Measurements from ENCODE around the gene MAML3. TPM values are rescaled to one million over a fixed set of nuclear protein-coding genes. Genes with fewer than 3 reads are reported as not detected.

MAML3 gene
- total RNA-seq, 1 donor from 2014 or later = 4.4 TPM

DNA sequence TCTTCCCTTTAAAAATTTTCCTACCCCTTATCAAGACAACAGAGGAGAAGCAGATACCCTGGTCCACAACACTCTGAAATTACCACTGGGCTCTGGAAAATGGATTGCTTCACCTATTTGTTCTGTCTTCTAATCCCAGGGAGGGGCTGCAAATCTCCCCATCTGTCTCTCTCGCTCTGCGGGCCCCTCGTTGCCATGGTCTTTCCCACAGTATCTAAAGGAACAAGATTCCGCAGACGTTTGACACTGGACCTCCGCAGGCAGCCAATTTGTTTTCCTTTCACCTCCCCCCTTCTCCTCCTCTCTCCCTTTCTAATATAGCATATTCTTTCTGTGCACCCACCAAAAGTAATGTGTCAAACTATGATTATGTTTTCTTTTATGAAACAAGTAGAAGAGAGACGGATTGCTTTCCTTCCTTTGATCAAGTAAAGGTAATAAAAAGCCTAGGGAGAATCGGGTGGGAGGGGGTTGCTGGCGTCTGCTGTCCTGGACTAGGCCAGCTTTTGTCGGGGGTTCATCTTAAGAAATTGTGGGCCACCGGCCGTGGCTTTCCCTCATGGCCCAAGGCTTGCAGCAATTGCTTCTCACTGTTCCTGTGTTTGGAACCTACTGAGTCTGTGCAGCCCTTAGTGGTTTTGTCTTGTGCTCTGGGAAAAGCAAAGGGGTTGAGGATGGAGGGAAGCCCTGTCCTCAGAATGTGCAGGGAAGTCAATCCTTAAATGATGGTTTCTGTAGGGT is 407.4 kb downstream of the MAML3 start:
- DNase-seq = no peak

DNA sequence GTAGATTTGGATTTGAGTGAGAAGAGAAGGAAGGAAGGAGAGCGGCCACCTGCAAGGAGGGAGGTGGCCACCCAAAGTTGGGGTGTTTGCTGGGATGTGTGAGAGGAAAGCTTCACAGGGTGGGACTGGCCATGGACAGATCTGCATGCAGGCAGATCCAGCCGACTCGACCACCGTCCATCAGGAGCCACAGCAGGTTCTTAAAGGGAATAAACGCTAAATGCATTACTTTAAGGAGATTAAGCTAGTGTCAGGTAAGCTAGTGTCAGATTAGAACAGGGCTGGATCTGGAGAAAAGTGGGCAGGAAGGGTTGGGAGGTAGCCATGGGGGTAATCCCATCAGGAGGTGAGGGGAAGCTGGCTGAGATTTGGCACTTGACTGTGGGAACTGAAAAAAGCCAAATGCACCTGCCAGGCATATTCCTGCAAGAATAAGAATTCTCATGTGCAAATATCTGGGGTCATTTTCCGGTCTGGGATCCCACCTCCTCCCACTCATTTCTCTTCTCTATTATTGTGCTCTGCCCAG is 408.8 kb downstream of the MAML3 start:
- no peak for DNase-seq

DNA sequence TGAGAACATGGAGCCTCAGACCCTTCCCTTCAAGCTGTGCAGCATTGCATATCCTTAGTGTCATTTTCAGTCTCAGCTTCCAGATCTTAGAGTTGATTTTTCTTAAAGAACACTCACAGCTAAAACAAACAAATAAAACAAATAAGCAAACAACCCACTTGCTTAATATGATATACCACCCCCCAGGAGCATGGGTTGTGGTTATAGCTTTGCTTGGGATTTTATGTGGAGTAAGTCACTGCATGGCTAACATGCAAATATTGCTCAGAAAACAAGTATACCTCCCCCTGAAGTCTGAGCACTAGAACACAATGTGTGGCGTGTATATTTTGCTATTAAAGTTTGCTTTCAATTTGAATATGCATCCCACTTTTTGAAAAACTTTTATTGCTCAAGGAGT is 409.8 kb downstream of the MAML3 start:
- DNase-seq = no peak

DNA sequence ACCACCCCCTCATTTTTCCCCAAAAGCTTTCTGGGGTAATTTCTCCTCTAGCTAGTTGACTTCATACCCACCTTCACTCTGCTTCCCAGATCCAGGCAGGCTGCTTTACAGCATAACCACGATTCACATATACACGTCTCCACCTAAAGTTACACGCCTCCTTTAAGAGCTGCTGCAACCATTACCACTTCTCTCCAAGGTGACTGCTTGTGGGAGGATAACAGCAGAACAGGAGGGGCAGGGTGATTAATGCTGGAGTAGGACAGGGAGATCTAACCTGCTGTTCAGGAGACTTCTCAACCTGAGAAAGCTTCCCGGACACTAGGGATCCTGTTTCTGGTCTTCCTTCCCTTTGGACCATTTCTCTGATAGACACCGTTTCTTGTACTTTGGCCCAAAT is 411.0 kb downstream of the MAML3 start:
- no peak for DNase-seq

DNA sequence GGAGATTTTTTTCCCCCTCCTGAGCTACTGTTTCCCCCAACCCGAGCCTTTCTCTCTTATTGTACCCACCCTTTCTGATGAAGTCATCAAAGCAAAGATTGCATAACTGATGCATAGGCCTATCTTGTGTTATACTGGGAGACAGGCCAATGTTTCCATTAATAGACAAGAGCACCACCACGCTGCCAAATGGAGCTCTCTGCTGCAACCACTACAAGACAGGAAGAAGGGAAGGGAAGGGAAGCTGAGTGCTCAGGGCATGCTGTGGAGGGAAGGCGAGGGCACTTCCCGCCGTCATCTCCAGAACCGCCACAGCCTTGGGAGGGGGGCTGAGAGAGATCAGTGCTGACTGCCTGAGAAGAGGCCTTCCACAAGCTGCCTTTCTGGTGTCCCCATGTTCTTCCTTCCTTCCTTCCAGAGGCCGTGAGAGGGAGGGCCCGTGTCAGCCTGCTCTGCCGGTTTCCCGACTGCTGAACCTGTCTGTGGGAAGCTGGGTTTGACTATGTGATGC is 413.4 kb downstream of the MAML3 start:
- peak; percentile 57 for DNase-seq

DNA sequence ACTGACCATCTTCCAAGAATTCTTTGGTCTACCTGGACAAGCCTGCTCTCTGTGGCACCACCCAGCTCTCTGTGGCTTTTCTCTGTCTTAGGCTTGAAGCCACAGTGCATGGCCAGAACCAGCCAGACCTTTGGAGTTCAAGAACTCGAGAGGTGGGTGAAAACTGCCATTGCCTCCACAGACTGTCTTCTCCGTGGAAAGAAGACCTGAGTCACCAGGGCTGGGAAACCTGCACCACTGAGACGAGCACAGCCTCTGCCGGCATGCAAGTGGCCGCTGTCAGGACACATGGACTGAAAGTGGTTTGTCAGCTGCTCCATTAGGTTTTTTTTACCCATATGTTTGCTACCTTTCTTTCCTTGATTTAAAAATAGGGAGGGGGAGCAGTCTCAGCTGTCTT is 413.9 kb downstream of the MAML3 start:
- DNase-seq = peak; percentile 47

DNA sequence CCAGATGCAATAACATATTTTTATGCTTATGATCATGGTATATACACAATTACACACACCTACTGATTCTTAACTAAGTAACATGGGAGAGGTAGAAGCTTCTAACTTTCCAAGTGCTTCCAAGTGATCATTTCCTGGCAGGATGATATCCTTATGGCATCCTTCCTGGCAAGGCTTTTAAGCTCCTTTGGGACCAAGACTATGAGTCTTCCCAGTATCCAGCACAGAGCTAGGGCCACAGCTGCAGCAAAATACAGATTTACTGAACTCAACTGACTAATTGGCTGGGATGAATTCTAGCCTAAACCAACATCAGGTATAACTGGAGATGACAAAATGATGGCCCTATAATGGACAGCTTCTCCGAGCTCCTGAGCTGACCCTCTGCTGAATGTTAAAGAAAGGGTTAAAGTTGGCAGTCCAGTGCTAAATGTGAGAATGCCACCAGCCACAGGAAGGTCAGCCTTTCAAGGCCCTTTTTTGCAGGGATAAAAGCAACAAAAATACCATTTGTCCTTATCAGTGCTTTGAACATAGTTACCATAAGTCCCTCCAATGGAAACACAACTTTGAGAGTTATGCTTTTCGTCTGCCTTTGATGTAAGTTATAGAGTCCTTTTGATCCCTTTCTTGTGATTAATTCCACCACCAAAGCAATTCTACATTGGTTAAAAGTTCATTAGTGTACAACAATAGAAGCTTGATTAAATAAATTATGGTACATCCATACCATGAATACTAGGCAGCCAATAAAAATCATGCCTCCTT is 415.0 kb downstream of the MAML3 start:
- no peak for DNase-seq

DNA sequence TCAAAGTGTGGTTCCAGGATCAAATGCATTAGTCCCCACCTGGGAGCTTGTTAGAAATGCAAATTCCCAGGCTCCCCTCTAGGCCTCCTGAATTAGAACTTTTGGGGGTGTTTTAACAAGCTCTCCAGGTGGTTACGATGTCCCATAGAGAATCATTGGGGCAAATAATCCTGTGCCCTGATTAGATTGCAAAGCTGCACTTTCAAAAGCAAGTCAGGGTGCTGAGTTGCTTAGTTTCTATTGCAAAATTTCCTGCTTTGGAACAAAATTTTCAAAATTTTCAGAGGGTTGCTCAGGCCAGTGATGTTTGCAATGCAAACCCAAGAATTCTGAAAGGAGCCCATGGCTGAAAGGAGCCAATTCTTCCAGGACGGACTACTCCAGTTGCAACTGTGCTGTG is 417.3 kb downstream of the MAML3 start:
- DNase-seq = no peak

DNA sequence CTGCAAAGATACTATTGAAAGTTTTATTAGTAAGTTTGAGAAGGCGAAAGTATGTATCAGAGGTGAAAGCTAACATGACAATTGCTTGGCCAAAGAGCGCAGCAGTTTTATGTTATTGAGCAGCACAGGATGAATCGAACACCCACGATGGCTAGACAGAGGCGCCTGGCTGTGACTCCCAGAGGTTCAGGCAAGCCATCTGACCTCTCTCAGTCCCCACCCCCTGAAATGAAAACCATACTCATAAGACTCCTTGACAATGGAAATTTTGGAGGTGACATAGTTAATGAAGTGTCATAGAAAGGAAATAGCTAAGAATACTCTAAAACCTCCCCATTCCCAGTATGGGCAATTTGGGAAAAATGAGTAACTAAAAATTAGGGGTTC is 417.7 kb downstream of the MAML3 start:
- DNase-seq = no peak

DNA sequence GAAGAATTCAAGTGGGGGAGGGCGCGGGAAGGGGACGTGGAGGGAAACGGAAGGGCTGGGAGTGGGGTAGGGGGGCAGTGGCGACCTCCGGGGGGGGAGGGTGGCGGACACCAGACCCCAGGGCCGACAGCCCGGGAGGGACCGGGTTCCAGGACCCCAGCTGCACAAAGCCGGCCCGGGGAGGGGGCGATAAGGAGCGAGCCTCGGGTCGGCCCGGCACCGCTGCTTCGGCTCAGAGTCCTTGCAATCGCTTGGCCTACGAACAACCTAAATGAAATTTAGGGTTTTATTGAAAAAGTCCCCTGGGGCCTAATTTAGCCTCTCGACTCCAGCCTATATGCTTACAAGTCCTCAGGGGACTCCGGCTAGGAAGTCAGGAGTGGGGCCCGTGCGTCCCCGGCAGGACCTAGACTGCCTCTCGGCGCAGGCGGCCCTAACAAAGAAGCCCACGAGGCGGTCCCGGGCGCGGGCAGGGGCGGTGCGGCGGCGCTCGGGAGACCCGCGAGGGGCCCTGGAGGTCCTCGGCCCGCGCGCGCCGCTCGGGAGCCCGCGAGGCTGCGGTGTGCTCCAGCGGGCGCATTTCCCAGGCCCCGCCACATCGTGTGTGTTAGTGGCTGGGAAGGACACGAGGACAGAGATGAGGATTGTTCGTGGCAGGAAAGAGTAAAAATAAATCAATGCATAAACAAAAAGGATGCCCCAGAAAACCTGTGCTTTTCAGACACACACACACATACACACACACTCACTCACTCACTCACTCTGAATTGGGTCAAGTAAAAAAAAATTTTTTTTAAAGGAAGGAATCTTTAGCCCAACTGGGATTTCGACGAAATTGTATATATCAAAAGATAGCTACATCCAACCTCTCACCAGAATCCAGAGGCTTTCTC is 418.4 kb downstream of the MAML3 start:
- peak; percentile 23 for DNase-seq

DNA sequence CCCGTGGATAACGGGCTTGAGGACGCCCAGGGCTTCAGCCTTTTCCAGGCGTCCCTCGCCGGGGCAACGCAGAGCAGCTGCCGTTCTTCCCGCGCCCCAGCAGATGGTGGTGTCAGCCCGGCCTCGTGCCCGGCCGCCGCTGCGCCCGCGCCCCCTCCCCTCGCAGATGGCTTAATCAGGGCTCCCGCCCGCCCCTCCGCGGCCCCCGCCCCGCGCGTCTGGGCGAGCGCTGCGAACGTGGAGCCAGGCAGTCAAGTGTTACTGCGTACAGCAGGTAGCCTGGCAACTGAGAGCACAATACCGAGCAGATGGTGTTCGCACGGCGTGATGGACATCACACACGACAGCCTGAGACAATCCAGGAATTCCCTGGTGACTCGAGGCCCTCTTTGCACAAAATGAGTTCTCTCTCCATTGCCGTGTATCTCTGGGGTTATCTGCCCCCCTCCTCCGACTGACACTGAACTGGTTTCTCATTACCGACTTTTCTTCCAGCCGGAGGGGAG is 419.1 kb downstream of the MAML3 start:
- peak; percentile 84 for DNase-seq

DNA sequence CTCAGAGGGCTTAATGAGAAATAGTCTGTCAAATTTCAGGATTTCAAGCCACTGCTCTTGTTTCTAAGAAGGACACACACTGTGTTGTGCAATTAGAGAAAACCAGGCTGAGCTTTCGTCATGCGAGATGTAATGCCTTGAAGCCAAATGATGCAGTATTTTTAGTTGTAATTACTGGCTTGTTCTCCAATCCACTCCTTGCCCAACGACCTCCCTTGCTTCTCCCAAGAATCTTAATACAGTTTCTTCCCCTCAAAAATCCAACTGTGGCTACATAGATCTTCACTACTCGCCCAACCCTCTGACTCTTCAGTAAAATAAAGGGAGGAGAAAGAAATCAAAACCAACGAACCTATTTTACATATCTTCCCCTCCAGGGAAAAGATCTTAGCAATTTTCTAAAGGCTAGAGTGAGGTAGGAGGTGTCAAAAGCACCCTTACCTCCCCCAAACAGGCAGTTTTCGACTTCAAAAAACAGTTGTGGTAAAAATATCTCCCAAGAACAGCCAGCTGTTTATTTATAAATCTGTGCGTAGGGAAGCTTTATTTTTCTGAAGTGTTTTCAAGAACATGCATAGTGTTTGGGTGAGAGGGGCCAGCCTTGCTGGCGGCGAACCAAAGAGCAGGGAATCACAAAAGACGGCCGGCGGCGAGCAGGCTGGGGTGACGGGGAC is 419.6 kb downstream of the MAML3 start:
- peak; percentile 15 for DNase-seq

DNA sequence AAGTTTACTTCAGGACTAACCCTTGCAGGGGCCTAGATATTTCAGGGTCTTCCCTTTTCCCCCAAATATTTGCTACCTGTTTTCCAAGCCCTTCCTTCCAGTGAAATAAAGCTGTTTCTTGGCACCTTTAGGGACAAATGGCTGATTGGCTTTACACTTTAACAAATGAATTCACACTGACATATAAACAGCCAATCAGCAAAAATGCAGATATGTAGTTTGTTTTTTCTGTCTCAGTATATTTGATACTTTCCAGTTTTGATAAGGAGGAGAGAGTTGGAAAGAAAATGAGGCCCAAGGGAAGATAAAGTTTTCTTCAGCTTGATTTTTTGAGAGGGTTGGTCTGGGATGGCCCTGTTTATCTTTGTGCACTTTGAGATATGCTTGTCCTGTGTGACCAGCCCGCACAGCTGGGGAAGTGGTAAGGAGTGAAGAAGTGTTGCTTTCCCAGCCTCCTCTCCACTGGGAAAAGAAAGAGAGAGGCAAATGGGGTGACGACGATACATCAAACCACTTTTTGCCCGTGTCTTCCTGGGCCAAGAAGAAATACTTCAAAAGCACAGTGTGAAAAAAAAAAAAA is 420.9 kb downstream of the MAML3 start:
- DNase-seq = no peak

DNA sequence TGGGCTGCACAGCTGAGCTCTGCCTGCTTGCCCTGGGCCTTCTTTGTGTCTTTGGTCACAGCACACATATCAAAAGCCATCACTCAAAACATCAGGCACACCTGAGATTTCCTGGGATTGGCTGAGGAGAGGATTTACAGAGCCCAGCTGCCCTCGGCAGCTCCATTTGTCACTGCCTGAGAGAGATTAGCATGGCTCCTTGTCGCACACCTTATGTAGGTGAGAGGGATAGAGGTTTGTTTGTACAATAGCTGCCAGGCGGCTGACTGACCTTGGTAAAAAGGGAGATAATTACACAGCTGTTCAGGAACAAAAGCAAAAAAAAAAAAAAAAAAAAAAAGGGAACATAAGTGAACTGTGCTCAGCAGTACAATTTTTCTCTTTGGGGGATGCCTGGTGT is 425.1 kb downstream of the MAML3 start:
- no peak for DNase-seq

DNA sequence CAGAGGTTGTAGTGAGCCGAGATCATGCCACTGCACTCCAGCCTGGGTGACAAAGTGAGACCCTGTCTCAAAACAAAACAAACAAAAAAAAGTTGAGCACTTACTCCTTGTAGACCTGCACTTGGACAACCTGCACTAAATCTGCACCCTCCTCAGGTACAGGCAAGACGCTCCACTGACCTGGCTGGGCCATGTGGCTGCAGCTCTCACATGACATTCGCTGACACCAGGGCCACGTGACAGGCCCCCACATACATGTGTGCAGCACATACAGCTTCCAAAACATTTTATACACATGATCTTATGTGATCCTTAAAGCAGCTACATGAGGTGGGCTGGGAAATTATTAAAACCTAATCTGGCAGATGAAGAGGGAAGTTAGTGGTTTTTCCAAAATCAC is 425.8 kb downstream of the MAML3 start:
- DNase-seq = no peak

DNA sequence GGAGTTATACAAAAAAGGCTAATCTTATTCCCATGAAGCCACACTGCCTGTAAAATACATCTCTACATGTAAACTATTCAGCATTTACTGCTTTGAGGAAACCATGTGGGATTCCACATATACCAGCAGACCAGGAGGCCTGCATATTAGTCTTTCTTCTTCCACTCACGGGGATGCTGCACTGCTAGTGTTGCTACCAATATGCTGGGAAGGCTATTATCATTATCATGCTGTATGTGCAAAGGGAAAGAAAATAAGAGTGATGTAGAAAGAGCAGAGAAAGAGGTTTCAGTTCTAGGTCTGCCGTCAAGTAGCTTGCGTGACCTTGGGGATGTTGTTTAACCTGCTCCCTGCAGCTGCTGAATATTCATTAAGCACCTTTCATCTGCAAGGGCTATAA is 427.4 kb downstream of the MAML3 start:
- DNase-seq = no peak

DNA sequence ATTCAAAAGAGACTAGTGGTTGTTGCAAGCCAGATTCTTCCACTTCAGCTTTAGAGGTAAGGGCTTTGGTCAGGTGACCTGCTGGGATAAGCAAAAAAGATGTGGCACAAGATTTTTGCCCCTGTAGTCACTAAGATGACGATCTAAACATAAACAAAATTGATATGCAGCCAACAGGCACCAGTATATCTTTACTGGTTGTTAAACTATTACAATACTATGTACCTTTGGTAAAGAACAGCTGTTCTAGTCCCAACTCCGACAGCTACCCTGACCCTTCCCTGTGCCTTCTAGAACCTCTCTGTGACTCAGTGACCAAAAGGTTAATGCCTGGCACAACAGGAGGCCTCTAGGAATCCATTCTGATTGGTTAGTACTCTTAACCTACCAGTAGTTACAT is 428.7 kb downstream of the MAML3 start:
- DNase-seq = no peak

DNA sequence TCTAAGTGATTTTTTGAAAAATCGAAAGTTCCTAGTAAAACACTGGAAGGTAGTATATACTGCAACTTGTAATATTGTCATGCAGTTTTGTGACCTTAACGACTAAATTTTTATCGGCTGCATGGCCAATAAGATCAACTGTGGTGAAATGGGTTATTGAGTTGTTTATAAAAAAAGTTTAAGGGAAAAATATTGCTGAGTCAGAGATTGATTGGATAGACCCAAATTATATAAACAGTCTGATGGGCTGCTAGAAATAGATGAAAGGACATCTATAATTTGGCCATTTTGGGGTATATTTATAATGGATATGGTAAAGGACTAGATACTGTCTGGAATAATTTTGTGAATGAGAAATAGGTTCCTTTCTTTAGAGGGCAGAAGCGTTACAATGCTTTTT is 432.2 kb downstream of the MAML3 start:
- no peak for DNase-seq

DNA sequence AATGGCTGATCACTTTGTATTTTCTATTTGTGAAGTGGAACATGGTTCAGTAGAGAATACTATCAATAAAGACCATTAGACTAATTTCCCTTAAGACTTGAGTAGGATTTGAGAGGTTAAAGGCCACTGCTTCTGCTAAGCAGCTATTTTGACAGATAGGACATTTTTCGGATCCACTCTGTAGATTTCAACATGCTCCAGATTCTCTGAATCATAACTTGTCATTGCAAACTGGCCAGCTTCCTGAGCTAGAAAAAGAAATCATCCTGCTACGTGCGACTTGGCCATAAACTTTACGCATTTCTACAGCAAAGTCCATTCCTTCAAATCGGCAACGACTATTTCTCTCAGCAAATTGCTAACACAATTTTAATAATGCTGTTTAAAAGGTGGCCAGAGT is 433.2 kb downstream of the MAML3 start:
- no peak for DNase-seq

DNA sequence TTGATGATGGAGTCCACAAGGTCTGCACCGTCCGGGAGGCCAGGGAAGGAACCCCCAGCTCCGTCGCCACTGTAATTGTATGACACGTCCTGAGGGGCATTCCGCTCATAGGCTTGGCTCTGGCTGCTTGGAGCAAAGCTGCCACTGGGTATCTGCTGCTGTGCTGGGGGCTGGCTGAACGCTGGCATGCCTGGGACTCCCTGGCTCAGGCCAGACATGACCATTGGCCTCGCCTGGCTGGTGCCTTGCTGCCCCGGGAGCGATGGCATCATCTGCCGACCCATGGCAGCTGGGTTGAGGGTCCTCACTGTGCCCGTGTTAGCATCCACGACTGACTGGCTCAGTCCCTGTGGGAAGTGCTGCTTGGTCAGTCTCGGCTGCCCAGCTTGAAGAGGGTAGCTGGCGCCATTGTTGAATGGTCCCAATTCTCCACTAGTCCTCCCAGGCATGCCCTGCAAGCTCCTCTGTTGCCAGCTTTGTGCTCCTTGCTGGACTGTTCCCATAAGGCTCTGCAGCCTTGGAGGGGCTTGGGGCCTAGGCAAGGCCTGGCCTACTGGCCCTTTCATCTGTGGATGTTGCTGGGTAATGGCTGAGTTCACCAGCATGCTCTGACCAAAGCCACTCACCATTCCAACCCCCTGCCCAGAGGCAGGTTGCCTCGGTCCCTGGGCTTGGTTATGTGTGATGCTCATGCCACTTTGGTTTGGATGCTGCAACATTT is 434.4 kb downstream of the MAML3 start:
- DNase-seq = no peak

DNA sequence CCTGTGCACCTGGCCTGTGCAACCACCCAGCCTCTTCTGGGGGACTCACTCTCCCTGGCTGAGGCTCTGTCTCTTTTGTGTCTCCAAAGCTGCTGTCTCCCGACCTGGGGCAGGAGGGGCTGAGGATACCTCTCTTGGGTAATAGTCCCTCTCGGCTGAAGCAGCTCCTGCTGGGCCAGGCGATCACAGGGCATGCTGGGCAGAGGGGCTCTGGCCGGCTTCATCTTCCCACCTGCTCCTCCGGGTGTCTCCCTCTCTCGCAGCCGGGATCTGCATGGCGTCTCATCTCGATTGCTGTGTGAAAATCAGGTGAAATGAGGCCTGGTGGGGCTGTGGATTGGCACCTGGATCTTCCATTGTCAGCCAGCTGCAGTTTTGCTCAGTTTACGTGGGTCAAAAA is 435.2 kb downstream of the MAML3 start:
- DNase-seq = no peak

Measured in occipital lobe (tissue), 2 donors.